ENCODE data around the gene RNF224. TPM values are rescaled to one million over a fixed set of nuclear protein-coding genes. Genes with fewer than 3 reads are reported as not detected.
A peak's percentile ranks its signal among the peaks of the same experiment; 100 is the strongest.

RNF224 gene
- total and polyA plus RNA-seq, 2 of the 13 experiments (the other 11 are each of a cell fraction or from before 2014, with no cell fraction given): 0.09 TPM; not detected in 1

- TF ChIP-seq ARID4A (CRISPR knock-in tag; IDR thresholded peaks at IDR 0.05; ENCODE audit: borderline replicate concordance): peak; percentile 33; the same call in 1 of the 2 replicates
- no peak for TF ChIP-seq ZNF549 (CRISPR knock-in tag; IDR thresholded peaks at IDR 0.05)
- TF ChIP-seq SIX1 (CRISPR knock-in tag; IDR thresholded peaks at IDR 0.05; ENCODE audit: borderline replicate concordance): no peak
- TF ChIP-seq AHDC1 (CRISPR knock-in tag; IDR thresholded peaks at IDR 0.05; ENCODE audit: borderline replicate concordance): no peak
- TF ChIP-seq NCOA5 (CRISPR knock-in tag; IDR thresholded peaks at IDR 0.05): no peak
- peak; percentile 46; the same call in 1 of the 2 replicates for TF ChIP-seq ZBTB43 (CRISPR knock-in tag; conservative IDR thresholded peaks at IDR 0.05)
- no peak for TF ChIP-seq RFX3 (CRISPR knock-in tag; IDR thresholded peaks at IDR 0.05)
- peak; percentile 60; the same call in 1 of the 2 replicates for TF ChIP-seq ZNF83 (CRISPR knock-in tag; IDR thresholded peaks at IDR 0.05; ENCODE audit: borderline replicate concordance)
- peak; percentile 65; the same call in 1 of the 2 replicates for TF ChIP-seq ZC3H4 (CRISPR knock-in tag; IDR thresholded peaks at IDR 0.05; ENCODE audit: borderline replicate concordance)
- TF ChIP-seq ZNF629 (CRISPR knock-in tag; conservative IDR thresholded peaks at IDR 0.05): 0 out of 2 replicates have a peak, but pooled peaks have one; percentile 31
- TF ChIP-seq NKX3-1 (CRISPR knock-in tag; IDR thresholded peaks at IDR 0.05): peak; percentile 74; the same call in 1 of the 2 replicates
- TF ChIP-seq FOXJ3 (CRISPR knock-in tag; IDR thresholded peaks at IDR 0.05; ENCODE audit: borderline replicate concordance): no peak
- peak; percentile 87; the same call in 1 of the 2 replicates for TF ChIP-seq ZBTB1 (CRISPR knock-in tag; IDR thresholded peaks at IDR 0.05; ENCODE audit: borderline replicate concordance)
- TF ChIP-seq GFI1 (CRISPR knock-in tag; IDR thresholded peaks at IDR 0.05; ENCODE audit: borderline replicate concordance): no peak
- TF ChIP-seq KMT2A (CRISPR knock-in tag; IDR thresholded peaks at IDR 0.05): no peak
- 0 out of 2 replicates have a peak, but pooled peaks have one; percentile 17 for TF ChIP-seq ZNF275 (CRISPR knock-in tag; IDR thresholded peaks at IDR 0.05; ENCODE audit: borderline replicate concordance)
- no peak for TF ChIP-seq ZNF501 (CRISPR knock-in tag; IDR thresholded peaks at IDR 0.05)
These were observed 13.7 kb downstream of the RNF224 start, which contains the start of gene TUBB4B (continued) for GRCh38 chr9:137240841-137241489.
